Fibroblast of peridontal ligament (primary cell): ENCODE data around the gene CPSF3.

ENCODE experiments used
- DNase-seq: peaks from one replicate; pipeline ENCODE4 v3.0.0-alpha.2; 2010; ENCODE audit errors: extremely low read depth

The CPSF3 gene

GRCh38 chr2:9517118-9517782 is 93.8 kb downstream of the CPSF3 start:
- DNase-seq: no peak

- no peak for DNase-seq
Observed at GRCh38 chr2:9518163-9518562, 94.7 kb downstream of the CPSF3 start.

GRCh38 chr2:9518780-9519179 is 95.3 kb downstream of the CPSF3 start:
- DNase-seq: no peak

GRCh38 chr2:9519250-9519649 is 95.8 kb downstream of the CPSF3 start:
- no peak for DNase-seq
